GM23338 (cell line): ENCODE results near the gene FTCD. TPM values are rescaled to one million over a fixed set of nuclear protein-coding genes. Genes with fewer than 3 reads are reported as not detected.

Experiments used
- CREB1 ChIP-seq: fragments of 250-450 bp; sonication (Bioruptor Pico); IDR thresholded peaks from 2 replicates; pipeline ENCODE4 v1.5.0; 2020; ENCODE audit warnings: low read depth, mild to moderate bottlenecking, moderate library complexity
- CTCF ChIP-seq, 2 experiments: fragments of 200-600 bp in 1 of 2; sonication (generic) in 1 of 2; conservative IDR thresholded peaks; 2 replicates each; pipeline versions ENCODE4 v1.5.1 to v1.6.1; 2016 to 2017; ENCODE audit warnings: antibody characterized with exemption in 2 of 2, low read depth in 2 of 2, mild to moderate bottlenecking in 2 of 2, moderate library complexity in 1 of 2
- EZH2phosphoT487 ChIP-seq: fragments of 200-600 bp; sonication (generic); IDR thresholded peaks from one replicate; pipeline ENCODE4 v1.8.1; 2018; ENCODE audit warnings: antibody characterized with exemption; ENCODE audit not compliant: unreplicated experiment
- NANOG ChIP-seq: IDR thresholded peaks from 2 replicates; pipeline ENCODE4 v1.6.1; 2016; ENCODE audit warnings: antibody characterized with exemption, borderline replicate concordance
- REST ChIP-seq: IDR thresholded peaks from one replicate; pipeline ENCODE4 v1.6.1; 2018; ENCODE audit warnings: antibody characterized with exemption; ENCODE audit not compliant: unreplicated experiment
- STAT1 ChIP-seq: IDR thresholded peaks from one replicate; pipeline ENCODE4 v1.6.1; 2016; ENCODE audit warnings: antibody characterized with exemption; ENCODE audit not compliant: unreplicated experiment
- ZNF462 ChIP-seq: fragments of 250-450 bp; sonication (Bioruptor Pico); IDR thresholded peaks from 2 replicates; pipeline ENCODE4 v1.5.0; 2020; ENCODE audit warnings: mild to moderate bottlenecking, moderate library complexity
- polyA plus RNA-seq: library from polyadenylated mRNA; unstranded; fragments of >200 nt; fragmentation: Nextera tagmentation; extraction: Ambion mirVana; gene quantifications from 2 replicates; pipeline ENCODE4 v1.2.1, GENCODE V29; 2016
- total RNA-seq: library from RNA; depleted of rRNA; stranded (reverse); fragments of >200 nt; shearing (Covaris generic); gene quantifications from 2 replicates; pipeline ENCODE4 v1.2.3, GENCODE V29; 2014

FTCD gene
- total and polyA plus RNA-seq, 2 experiments from 2014 or later = 0.90 to 2.3 TPM

GRCh38 chr21:46095083-46095719 is 60.2 kb downstream of the FTCD start (continued):
- TF ChIP-seq ZNF462 (CRISPR knock-in tag) = no peak
- TF ChIP-seq EZH2phosphoT487 = no peak
- no peak for TF ChIP-seq NANOG
- no peak for TF ChIP-seq STAT1
- no peak for TF ChIP-seq CREB1
- no peak for TF ChIP-seq CTCF (conservative IDR thresholded peaks at IDR 0.05; ENCODE audit: low read depth in 2 of 2)
- TF ChIP-seq REST = no peak
